ENCODE results near the gene BTN1A1.
"Not testable (repeated sequence)": the region's sequence is repeated elsewhere in the genome, so short reads cannot be mapped to it uniquely, and the experiment has no call there.

The BTN1A1 gene

DNA sequence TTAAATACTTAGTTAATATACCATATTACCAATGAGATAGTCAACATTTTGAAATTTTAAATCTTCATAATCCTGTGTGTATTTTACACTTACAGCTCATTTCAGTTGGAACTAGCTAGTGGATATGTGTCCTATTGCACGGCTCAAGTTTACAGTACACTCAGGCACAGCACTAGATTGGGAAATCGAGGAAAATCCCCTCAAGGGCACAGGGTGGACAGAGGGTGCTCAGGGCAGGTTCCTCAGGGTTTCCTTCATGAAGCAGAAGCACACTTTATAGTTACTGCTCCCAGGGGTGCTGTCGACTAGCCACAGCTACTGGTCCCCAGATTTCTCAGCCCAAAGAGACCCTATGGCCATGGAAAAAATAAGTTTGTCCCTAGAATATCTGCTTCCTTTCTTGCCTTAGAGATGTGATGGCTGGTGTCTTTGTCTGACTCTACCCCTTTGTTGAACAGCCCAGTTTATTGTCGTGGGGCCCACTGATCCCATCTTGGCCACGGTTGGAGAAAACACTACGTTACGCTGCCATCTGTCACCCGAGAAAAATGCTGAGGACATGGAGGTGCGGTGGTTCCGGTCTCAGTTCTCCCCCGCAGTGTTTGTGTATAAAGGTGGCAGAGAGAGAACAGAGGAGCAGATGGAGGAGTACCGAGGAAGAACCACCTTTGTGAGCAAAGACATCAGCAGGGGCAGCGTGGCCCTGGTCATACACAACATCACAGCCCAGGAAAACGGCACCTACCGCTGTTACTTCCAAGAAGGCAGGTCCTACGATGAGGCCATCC, 40.9 kb upstream of the BTN1A1 start:
- H3K27ac ChIP-seq (ENCODE audit: low read length), result no peak overlapping the region
- H3K4me1 ChIP-seq (ENCODE audit: low read length), result 0 out of 2 replicates have a peak, but pooled peaks cover 12% of the 10 kb centered on the region
- H3F3A ChIP-seq (ENCODE audit: insufficient read depth, low read length), result no peaks in the 10 kb centered on the region
- H3K9me2 ChIP-seq (replicated peaks; ENCODE audit: insufficient read depth, low read length), result no peaks in the 10 kb centered on the region
- no peak overlapping the region for H2AFZ ChIP-seq (ENCODE audit: low read length)
- no peak for TF ChIP-seq EZH2 (optimal IDR thresholded peaks at IDR 0.05; ENCODE audit: low read depth, low read length)
- no peak for TF ChIP-seq EZH2phosphoT487 (IDR thresholded peaks at IDR 0.05; ENCODE audit: low read length)
- TF ChIP-seq, protein P1, sequence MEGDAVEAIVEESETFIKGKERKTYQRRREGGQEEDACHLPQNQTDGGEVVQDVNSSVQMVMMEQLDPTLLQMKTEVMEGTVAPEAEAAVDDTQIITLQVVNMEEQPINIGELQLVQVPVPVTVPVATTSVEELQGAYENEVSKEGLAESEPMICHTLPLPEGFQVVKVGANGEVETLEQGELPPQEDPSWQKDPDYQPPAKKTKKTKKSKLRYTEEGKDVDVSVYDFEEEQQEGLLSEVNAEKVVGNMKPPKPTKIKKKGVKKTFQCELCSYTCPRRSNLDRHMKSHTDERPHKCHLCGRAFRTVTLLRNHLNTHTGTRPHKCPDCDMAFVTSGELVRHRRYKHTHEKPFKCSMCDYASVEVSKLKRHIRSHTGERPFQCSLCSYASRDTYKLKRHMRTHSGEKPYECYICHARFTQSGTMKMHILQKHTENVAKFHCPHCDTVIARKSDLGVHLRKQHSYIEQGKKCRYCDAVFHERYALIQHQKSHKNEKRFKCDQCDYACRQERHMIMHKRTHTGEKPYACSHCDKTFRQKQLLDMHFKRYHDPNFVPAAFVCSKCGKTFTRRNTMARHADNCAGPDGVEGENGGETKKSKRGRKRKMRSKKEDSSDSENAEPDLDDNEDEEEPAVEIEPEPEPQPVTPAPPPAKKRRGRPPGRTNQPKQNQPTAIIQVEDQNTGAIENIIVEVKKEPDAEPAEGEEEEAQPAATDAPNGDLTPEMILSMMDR (IDR thresholded peaks at IDR 0.05; ENCODE audit: low read length), result no peak
- no peaks in the 10 kb centered on the region for H3K27me3 ChIP-seq (replicated peaks; ENCODE audit: insufficient read depth, low read length)
- H3K36me3 ChIP-seq (replicated peaks; ENCODE audit: insufficient read depth, low read length), result peaks cover 8% of the 10 kb centered on the region
- H4K20me1 ChIP-seq (ENCODE audit: insufficient read depth, low read length), result no peaks in the 10 kb centered on the region
- no peaks in the 10 kb centered on the region for H3K9me3 ChIP-seq (replicated peaks; ENCODE audit: insufficient read depth, low read length)
- H3K4me2 ChIP-seq (ENCODE audit: low read depth, low read length), result peak overlapping the region; percentile 47; the same call in 1 of the 2 replicates
- no peak overlapping the region for H3K9ac ChIP-seq (ENCODE audit: low read length)
- no peak overlapping the region for H3K4me3 ChIP-seq (ENCODE audit: low read length)
- DNase-seq, result no peak
- peaks cover 34% of the 10 kb centered on the region for H3K79me2 ChIP-seq (ENCODE audit: low read length)

DNA sequence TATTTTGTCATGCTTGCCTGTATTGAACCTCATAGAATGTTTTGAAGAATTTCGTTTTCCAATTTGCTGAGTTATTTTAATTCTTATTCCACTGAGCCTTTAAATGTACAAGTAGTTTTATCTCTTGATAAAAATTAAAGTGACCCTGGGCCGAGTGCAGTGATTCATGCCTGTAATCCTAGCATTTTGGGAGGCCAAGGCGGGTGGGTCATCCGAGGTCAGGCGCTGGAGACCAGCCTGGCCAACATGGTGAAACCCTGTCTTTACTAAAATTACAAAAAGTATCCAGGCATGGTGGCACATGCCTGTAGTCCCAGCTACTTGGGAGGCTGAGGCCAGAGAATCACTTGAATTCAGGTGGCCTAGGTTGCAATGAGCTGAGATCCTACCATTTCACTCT, 38.8 kb upstream of the BTN1A1 start:
- H3K4me1 ChIP-seq (ENCODE audit: low read length), result 0 out of 2 replicates have a peak, but pooled peaks cover 12% of the 10 kb centered on the region

DNA sequence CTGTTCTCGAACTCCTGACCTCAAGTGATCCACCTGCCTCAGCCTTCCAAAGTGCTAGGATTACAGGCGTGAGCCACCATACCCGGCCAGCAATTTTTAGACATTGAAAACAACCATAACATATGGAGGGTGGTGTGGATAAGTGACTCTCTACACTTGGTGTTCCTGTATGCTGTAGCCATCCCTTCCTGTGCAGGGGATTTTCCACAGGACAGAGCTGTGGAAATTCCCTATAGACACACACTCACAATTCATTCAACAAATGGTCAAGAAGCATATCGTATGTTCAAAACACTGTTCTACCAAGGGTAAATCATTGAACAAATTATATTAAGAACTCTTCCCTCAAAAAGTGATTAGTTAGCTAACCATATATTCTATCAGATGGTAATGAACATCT, 36.1 kb upstream of the BTN1A1 start:
- H3K4me1 ChIP-seq (ENCODE audit: low read length), result 0 out of 2 replicates have a peak, but pooled peaks cover 7% of the 10 kb centered on the region
- H3K4me2 ChIP-seq (ENCODE audit: low read depth, low read length), result no peak overlapping the region
- no peak overlapping the region for H3K27ac ChIP-seq (ENCODE audit: low read length)
- no peaks in the 10 kb centered on the region for H3K27me3 ChIP-seq (replicated peaks; ENCODE audit: insufficient read depth, low read length)
- no peak overlapping the region for H3K9ac ChIP-seq (ENCODE audit: low read length)
- H3K36me3 ChIP-seq (replicated peaks; ENCODE audit: insufficient read depth, low read length), result peaks cover 14% of the 10 kb centered on the region
- no peak for DNase-seq
- no peaks in the 10 kb centered on the region for H3K9me2 ChIP-seq (replicated peaks; ENCODE audit: insufficient read depth, low read length)
- TF ChIP-seq EZH2phosphoT487 (IDR thresholded peaks at IDR 0.05; ENCODE audit: low read length) (no peak), EZH2 (optimal IDR thresholded peaks at IDR 0.05; ENCODE audit: low read depth, low read length) (no peak)
- TF ChIP-seq, protein P1 (IDR thresholded peaks at IDR 0.05; ENCODE audit: low read length), result no peak
- no peaks in the 10 kb centered on the region for H3K9me3 ChIP-seq (replicated peaks; ENCODE audit: insufficient read depth, low read length)
- H2AFZ ChIP-seq (ENCODE audit: low read length), result no peak overlapping the region
- no peaks in the 10 kb centered on the region for H3F3A ChIP-seq (ENCODE audit: insufficient read depth, low read length)
- H4K20me1 ChIP-seq (ENCODE audit: insufficient read depth, low read length), result no peaks in the 10 kb centered on the region
- H3K4me3 ChIP-seq (ENCODE audit: low read length), result no peak overlapping the region
- H3K79me2 ChIP-seq (ENCODE audit: low read length), result peaks cover 22% of the 10 kb centered on the region

More for the DNA sequence above, 38.8 kb upstream of the BTN1A1 start:
- Histone ChIP-seq H3K36me3 (replicated peaks; ENCODE audit: insufficient read depth, low read length) (peaks cover 14% of the 10 kb centered on the region), H3K79me2 (ENCODE audit: low read length) (peaks cover 34% of the 10 kb centered on the region)
- H3K27ac ChIP-seq (ENCODE audit: low read length); DNase-seq; H3K27me3 ChIP-seq (replicated peaks; ENCODE audit: insufficient read depth, low read length); H4K20me1 ChIP-seq (ENCODE audit: insufficient read depth, low read length); H3K4me2 ChIP-seq (ENCODE audit: low read depth, low read length); H3K4me3 ChIP-seq (ENCODE audit: low read length); H3F3A ChIP-seq (ENCODE audit: insufficient read depth, low read length); H3K9ac ChIP-seq (ENCODE audit: low read length); H3K9me2 ChIP-seq (replicated peaks; ENCODE audit: insufficient read depth, low read length); H2AFZ ChIP-seq (ENCODE audit: low read length); H3K9me3 ChIP-seq (replicated peaks; ENCODE audit: insufficient read depth, low read length): not testable (repeated sequence)

All from MM.1S (cell line).